GM21786 (cell line): ENCODE results near the gene SCUBE2.
"Not testable (repeated sequence)": the region's sequence is repeated elsewhere in the genome, so short reads cannot be mapped to it uniquely, and the experiment has no call there.

ENCODE experiments used
- ATAC-seq: cut with Tn5 transposase; IDR thresholded peaks from one replicate; pipeline ENCODE4 v1.9.1; 2021; ENCODE audit not compliant: unreplicated experiment

The SCUBE2 gene

DNA sequence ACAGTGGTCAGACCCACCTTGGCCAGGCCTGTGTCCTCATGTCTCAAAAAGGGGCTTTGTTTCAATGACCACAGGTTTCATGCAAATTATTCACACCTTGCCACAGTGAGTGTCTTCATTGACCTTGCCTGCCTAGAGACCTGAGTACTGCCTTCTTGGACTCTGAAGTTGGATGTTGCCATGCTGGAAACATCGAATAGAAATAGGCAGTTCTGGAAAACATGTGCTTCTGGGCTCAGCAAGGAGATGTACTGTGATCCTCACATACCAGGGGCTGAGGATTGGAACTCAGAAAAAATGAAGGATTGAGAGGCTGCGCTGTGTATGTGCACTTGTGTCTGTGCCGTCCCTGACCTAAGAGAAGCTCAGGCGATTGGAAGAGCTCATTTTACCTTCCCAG is 78.0 kb downstream of the SCUBE2 start:
- no peak for ATAC-seq

GRCh38 chr11:9009538-9009937 is 81.9 kb downstream of the SCUBE2 start:
- not testable (repeated sequence) for ATAC-seq

DNA sequence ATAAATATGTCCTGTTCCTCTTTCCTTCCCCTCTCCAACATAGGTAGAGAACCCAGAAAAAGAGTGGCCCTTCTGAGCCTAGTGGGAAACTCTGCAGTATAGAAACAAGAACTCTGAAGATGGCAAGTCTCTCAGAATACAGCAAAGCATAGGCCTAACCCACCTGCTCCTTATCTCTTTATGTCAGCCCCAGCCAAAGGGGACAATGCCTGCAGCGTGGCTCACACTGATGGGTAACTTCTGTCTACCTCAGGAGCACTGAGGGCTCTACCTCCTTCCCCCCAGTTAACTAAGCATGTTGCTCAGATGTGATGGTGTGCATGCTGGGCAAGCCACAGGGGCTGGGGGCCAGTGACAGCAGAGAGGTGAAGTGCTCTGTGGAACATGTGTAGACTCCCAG is 82.7 kb downstream of the SCUBE2 start:
- ATAC-seq: no peak

DNA sequence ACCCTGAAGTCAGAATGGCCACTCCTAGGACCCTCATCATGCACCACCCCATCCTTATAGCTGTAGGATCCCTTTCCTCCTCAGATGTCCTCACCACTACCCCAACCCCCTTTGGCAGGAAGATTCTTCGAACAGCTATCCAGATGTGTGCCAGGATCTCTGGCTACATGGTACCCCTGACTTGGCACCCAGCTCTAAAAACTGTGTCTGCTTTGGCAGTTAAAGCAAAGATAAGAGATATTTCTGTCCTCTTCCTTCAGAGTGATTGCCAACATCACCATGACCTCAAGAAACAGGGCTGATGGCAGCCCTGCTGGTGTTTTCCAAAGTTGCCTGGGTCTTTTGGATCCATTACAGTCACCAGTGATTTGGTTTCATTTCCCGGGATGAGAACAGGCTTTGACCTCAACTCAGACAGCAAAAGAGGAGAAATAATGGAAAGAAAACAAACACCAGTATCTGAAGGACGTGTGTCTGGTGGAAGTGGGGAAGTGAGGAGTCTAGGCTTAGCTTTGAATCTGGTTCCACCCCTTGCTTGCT is 83.3 kb downstream of the SCUBE2 start:
- ATAC-seq: no peak

GRCh38 chr11:9005087-9005486 is 86.3 kb downstream of the SCUBE2 start:
- ATAC-seq: no peak

DNA sequence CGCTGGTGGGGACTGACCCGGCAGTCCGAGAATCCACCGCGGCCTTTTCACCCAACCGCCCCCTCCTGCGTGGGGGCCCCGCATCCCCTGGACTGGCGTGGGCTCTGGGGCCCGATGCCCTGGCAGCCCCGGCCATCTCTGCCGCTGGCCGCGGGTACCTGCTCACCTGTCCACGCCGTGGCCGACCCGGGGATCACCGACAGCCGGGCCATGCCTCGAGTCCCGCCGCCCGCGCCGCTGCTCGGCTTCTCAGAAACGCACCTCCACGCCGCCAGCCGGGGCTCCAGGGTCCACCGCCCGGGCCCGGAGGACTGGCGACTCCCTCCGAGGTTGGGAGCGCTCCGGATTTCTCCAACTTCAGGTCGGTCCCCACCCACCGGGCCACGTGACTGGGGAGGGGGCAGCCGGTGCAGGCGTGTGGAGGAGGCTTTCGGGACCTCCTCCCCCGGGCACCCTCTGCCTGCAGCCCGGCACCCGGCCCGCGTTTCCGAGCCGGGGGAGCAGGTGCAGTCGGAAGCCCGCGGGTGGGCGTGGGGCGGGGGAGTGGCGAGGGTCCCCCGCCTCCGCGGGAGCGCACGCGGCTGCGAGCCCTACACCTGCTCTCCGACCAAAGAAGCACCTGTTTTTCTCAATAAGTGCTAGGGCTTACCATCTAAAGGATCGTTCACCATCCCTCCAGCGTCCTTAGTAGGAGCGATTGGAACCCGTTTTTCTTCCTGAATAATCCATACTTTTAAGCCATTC is 87.0 kb downstream of the SCUBE2 start:
- no peak for ATAC-seq

DNA sequence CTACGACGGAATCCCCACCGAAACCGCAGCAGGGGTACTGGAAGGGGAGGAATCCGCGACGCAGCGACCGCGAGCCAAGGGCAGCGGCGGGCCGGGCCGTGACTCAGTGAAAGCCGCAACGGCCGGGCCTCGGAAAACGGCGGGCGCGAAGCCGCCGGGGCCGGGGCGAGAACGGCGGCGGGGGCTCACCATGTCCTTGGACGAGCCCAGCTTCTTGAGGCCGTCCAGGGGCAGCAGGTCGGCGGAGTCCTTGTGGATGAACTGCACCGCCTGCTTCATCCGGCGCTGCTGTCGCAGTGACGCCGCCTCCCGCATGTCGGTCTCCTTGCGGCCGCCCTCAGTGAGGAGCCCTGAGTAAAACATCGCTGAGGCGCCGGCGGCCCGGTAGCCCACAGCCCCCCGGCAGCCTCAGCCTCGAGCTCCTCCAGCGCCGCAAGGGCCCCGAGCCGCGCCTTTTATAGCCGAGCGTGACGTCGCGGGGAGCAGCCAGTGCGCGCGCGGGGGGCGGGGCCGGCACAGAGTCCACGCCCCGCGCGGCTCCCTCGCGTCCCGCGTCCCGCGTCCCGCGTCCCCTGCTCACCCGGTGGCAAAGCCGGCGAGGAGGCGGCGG is 87.7 kb downstream of the SCUBE2 start, which contains the start of gene NRIP3:
NRIP3 (minus strand) TSS at position 429 of the 610 bp plus-strand sequence; CDS start at position 363, 66 bp downstream.
- no peak for ATAC-seq

- no peak for ATAC-seq
These were observed 88.4 kb downstream of the SCUBE2 start for GRCh38 chr11:9002920-9003572.

- no peak for ATAC-seq
These were observed 89.7 kb downstream of the SCUBE2 start for GRCh38 chr11:9001736-9002135.

DNA sequence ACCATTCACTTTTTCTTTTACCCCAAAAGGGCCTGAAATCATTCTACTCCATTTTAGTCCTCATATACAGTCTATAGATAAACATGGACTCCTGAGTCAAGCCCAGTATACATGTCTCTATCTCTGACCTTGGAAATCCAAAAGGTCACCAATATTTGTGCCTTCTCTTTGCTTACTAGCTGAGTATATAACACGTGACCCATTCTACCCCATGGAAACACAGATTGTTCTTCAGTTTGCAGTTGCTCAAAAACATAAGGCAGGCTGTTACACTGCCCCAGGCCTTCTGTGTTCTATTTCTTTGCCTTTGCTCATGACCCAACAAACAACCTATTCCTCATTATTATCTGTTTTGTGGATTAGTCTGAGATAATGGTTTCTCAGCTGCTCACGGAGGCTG is 93.4 kb downstream of the SCUBE2 start:
- ATAC-seq: no peak

DNA sequence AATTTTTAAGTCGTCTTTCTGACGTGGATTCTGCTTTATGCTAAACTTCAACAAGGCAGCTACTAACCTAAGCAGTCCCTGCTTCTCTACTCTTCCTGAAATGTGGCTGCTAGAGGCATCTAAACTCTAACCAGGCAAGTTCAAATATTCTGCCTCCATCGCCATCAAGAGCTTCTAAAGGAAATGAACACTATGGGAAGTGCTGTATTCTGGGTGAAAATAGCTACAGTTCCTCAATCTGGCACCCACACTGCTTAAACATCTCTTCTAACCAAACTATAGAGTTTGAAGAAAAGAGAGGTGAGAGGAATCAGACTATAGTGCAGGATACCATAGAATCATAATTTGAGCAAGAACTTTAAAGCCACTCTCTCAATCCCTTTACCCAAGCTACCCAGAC is 93.9 kb downstream of the SCUBE2 start:
- ATAC-seq: no peak

DNA sequence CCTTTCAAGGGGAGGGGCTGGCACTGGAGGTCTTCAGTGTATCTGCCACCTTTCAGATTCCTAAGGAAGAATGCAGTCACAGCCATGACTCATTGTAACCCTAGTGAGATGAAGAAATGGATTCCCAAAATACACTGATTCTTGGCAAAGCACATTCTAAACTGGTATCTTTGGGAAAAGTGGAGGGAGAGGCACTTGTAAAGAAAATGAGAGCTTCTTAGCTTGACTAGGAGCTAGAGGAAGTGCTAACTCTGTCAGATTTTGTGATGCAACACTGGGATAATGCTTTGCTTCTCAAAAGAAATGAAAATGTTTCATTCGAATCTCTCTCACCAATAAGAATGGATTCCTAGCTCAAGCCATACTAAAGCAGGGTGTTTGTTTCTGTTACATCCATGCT is 101.9 kb downstream of the SCUBE2 start:
- ATAC-seq: no peak

DNA sequence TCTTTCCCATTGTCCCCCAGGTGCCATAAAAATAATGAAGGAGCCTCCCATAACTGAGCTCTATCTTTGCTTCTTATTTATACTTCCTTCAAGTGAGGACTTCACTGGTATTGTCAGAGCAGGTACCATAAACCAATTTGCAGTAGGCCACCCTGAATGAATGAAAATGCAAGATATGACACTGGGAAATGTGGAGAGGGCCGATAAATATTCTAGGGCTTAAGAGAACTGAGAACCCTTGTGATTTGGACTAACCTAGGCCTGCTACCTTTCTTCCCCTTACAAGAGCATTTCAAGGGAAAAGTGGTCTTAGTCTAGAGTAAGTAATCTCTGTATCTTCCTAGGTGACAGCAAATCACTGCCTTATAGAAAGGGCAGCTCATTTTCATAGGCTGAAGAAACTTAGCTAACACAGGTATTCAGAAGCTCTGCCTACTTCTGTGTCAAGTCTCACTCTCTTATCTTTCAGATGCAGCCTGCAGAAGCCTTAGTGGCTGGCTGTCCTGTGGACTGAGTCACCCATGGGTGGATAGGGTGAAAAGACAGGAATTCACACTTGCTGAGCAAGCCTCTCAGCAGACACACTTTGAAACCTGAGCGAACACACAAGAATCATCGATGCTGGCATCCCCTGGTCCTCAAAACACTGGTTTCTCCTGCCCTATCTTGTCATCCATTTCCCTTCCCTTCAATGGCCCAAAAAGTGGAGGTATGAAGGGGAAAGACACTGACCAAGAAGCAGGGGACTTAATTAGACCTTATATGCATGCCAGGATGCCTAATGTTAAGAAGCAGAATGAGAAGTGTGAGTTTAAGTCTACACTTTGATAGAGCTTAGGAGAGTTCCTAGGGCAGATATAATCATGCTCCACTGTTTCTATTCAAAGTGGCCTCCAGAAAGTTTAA is 102.8 kb downstream of the SCUBE2 start:
- ATAC-seq: no peak

- no peak for ATAC-seq
These were observed 104.0 kb downstream of the SCUBE2 start for GRCh38 chr11:8987446-8987845.

GRCh38 chr11:8986772-8987171 is 104.6 kb downstream of the SCUBE2 start:
- not testable (repeated sequence) for ATAC-seq

GRCh38 chr11:8985462-8985861 is 105.9 kb downstream of the SCUBE2 start:
- no peak for ATAC-seq

DNA sequence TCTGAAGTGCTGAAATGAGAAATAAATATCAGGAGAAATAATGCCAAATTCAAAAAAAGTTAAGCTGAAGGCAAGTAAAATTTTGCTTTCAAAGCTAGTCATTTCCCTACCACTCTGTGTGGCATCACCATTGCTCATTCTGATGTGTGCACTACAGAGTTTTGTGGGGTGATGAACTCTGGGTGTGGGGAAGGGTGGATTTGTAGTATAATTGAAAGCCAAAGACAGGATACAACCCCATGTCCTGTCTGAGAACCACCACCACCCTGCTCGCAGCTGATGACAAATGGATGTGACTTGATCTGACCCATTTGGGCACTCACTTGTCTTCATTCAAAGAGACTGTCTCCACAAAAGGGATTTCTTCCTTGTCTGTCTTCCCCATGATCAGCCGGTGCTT is 107.8 kb downstream of the SCUBE2 start:
- no peak for ATAC-seq

DNA sequence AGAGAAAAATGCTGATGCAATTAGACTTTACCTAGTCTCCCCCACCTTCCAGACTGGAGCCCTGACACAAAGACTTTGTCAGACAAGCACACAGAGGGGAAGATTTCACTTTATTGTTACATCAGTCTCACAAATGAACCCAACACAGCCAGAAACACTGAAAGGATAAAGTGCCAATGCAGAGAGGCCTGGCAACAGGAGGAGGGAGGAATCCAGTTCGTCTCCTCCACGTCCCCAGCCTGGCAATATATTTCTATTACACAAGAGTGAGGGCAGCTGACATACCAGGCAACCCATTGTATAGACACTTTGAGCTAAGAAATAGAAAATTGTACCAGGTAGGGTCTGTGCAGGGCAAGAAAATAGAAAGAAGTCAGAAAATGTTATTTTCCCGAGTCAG is 110.9 kb downstream of the SCUBE2 start:
- no peak for ATAC-seq

- not testable (repeated sequence) for ATAC-seq
These were observed 112.0 kb downstream of the SCUBE2 start for GRCh38 chr11:8979365-8979764.

DNA sequence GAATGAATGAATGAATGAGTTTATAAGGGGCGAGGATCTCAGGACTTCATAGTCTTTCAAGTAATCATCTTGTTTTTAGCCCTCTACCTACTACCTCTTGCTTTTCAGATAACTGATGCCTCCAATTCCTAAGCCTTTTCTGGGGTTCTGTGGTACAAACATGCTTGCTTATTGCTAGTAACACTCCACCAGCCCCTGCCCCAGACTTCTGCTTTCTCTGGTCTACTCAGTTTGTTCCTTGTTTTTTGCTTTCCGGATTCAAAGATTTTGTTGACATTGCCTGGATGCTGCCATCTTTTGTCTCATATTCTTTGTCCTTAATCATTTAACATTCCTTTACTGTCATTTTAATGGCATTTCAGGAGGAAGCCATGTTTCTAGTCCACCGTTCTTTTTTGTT is 118.3 kb downstream of the SCUBE2 start:
- no peak for ATAC-seq

GRCh38 chr11:8971924-8972316 is 119.5 kb downstream of the SCUBE2 start:
- no peak for ATAC-seq
